ENCODE measurements around the gene AMH. TPM values are rescaled to one million over a fixed set of nuclear protein-coding genes. Genes with fewer than 3 reads are reported as not detected.

Gene AMH
- total and polyA plus RNA-seq, 2 of the 4 experiments (the other 2 are of a cell fraction): 0.86 TPM; not detected in 1

- no peak overlapping the region for H2AK9ac ChIP-seq (replicated peaks; ENCODE audit: low read depth, low read length, poor library complexity)
- H2BK20ac ChIP-seq (ENCODE audit: low read depth, low read length): no peak overlapping the region
- no peak overlapping the region for H2BK5ac ChIP-seq (ENCODE audit: low read depth, low read length, poor library complexity, severe bottlenecking)
- no peak overlapping the region for H2AFZ ChIP-seq (replicated peaks; ENCODE audit: low read length, poor library complexity)
- peaks cover 12% of the 10 kb centered on the region; the same call in 1 of the 2 replicates for H3K4me1 ChIP-seq (ENCODE audit: control insufficient read depth, insufficient read depth, low read length)
- H3K4ac ChIP-seq (ENCODE audit: low read depth, low read length): no peak overlapping the region
- H3K9ac ChIP-seq (ENCODE audit: low read depth, low read length): no peak overlapping the region
- peaks cover 83% of the 10 kb centered on the region for H4K20me1 ChIP-seq (ENCODE audit: insufficient read depth, low read length)
- CTCF ChIA-PET: no interaction called here
- DNase-seq (no peak), ATAC-seq (ENCODE audit: low read depth) (no peak)
- H3K56ac ChIP-seq (ENCODE audit: extremely low read depth, insufficient read depth, low read length): no peak overlapping the region
- H2AK5ac ChIP-seq (ENCODE audit: low read depth, low read length): no peak overlapping the region
- H3K23ac ChIP-seq (ENCODE audit: low read depth, low read length): no peak overlapping the region
- POLR2A ChIA-PET (ENCODE audit: unreplicated experiment): no interaction called here
- in situ Hi-C loops (cut with MboI; ENCODE audit: low sequenced_read_pairs) (no loop called here), intact Hi-C loops (cut with micrococcal nuclease) (no loop called here), dilution Hi-C loops (cut with HindIII; ENCODE audit: low sequenced_read_pairs, unreplicated experiment) (no loop called here)
- H3K4me2 ChIP-seq (ENCODE audit: low read depth, low read length): no peak overlapping the region
- H3K14ac ChIP-seq (replicated peaks; ENCODE audit: low read depth, low read length): no peak overlapping the region
- no peak overlapping the region for H4K8ac ChIP-seq (ENCODE audit: low read depth in 2 of 2, low read length in 2 of 2)
- 92% methylated on average over 13 of the region's 32 CpGs; no CpG with 5 or more reads in 1 of the 2 experiments for WGBS, 2 experiments (ENCODE audit: extremely low coverage in 2 of 2, insufficient read length in 1 of 2)
- H3K18ac ChIP-seq (ENCODE audit: low read depth, low read length): no peak overlapping the region
- no peak overlapping the region for H3K27ac ChIP-seq (ENCODE audit: insufficient read depth, low read length)
- no peak overlapping the region for H3K4me3 ChIP-seq (ENCODE audit: insufficient read depth, low read depth, low read length)
- BruUV-seq (replicated peaks): no TSS peak
- H3K9me3 ChIP-seq (ENCODE audit: control insufficient read depth, insufficient read depth, low read length): no peaks in the 10 kb centered on the region
- H2BK15ac ChIP-seq (ENCODE audit: low read depth, low read length): no peak overlapping the region
- H4K5ac ChIP-seq (ENCODE audit: low read depth, low read length): no peak overlapping the region
- H2BK120ac ChIP-seq (ENCODE audit: low read depth, low read length): no peak overlapping the region
- no peak overlapping the region for H4K91ac ChIP-seq (ENCODE audit: insufficient read depth, low read depth, low read length)
- peaks cover 4 to 55% of the 10 kb centered on the region in 2 experiments; a peak in 2 of 4 replicates for H3K79me1 ChIP-seq (ENCODE audit: low read depth in 1 of 2, low read length in 2 of 2)
- H3K27me3 ChIP-seq (ENCODE audit: control insufficient read depth, insufficient read depth, low read length): no peaks in the 10 kb centered on the region
- TF ChIP-seq POLR2A (IDR thresholded peaks at IDR 0.05; ENCODE audit: low read depth, low read length) (no peak), MAFK (IDR thresholded peaks at IDR 0.05; ENCODE audit: low read depth, low read length) (no peak), ELK1 (IDR thresholded peaks at IDR 0.05; ENCODE audit: borderline replicate concordance, low read depth, low read length) (no peak), CTCF (conservative IDR thresholded peaks at IDR 0.05; ENCODE audit: low read depth, low read length) (no peak), SMC3 (IDR thresholded peaks at IDR 0.05; ENCODE audit: low read depth, low read length) (no peak), CEBPB (IDR thresholded peaks at IDR 0.05; ENCODE audit: low read depth, low read length) (no peak), BHLHE40 (IDR thresholded peaks at IDR 0.05; ENCODE audit: low read depth, low read length) (no peak), RAD21 (IDR thresholded peaks at IDR 0.05; ENCODE audit: low read length) (no peak), NFE2L2 (IDR thresholded peaks at IDR 0.05; ENCODE audit: low read depth, low read length) (no peak), FOS (IDR thresholded peaks at IDR 0.05; ENCODE audit: low read depth, low read length) (no peak), RCOR1 (IDR thresholded peaks at IDR 0.05; ENCODE audit: insufficient replicate concordance, low read length) (no peak), MAZ (IDR thresholded peaks at IDR 0.05; ENCODE audit: borderline replicate concordance, low read depth, low read length) (no peak), CHD1 (IDR thresholded peaks at IDR 0.05; ENCODE audit: low read depth, low read length) (no peak), RFX5 (IDR thresholded peaks at IDR 0.05; ENCODE audit: low read depth, low read length) (no peak)
- TF ChIP-seq, protein P1, sequence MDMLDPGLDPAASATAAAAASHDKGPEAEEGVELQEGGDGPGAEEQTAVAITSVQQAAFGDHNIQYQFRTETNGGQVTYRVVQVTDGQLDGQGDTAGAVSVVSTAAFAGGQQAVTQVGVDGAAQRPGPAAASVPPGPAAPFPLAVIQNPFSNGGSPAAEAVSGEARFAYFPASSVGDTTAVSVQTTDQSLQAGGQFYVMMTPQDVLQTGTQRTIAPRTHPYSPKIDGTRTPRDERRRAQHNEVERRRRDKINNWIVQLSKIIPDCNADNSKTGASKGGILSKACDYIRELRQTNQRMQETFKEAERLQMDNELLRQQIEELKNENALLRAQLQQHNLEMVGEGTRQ (IDR thresholded peaks at IDR 0.05; ENCODE audit: low read depth, low read length): no peak
- peaks cover 7% of the 10 kb centered on the region for H3K9me1 ChIP-seq (ENCODE audit: insufficient read depth, low read length)
- peaks cover 50% of the 10 kb centered on the region for H3K36me3 ChIP-seq (ENCODE audit: control insufficient read depth, insufficient read depth, low read length)
Measured at GRCh38 chr19:2243274-2244124, 5.6 kb upstream of the AMH start.

Measured in IMR-90 (cell line).